Transverse colon (tissue), 4 donors: ENCODE measurements around the gene CHPF2.

Experiments
- CTCF ChIP-seq, 5 experiments: fragments of 200-600 bp in 3 of 5; fragments of 450-650 bp in 2 of 5; sonication (generic) in 3 of 5; IDR thresholded peaks; 1 replicate in 2 of 5; 2 replicates in 3 of 5; pipeline ENCODE4 v1.5.1; 2016 to 2017; ENCODE audit warnings: antibody characterized with exemption in 5 of 5, inconsistent platforms in 3 of 5, mild to moderate bottlenecking in 2 of 5, moderate library complexity in 1 of 5
- EP300 ChIP-seq: sonication (generic); formaldehyde crosslinking; IDR thresholded peaks from one replicate; pipeline ENCODE4 v1.6.1; 2017; ENCODE audit warnings: antibody characterized with exemption, low read depth
- POLR2A ChIP-seq: fragments of 450-650 bp; IDR thresholded peaks from one replicate; pipeline ENCODE4 v1.6.1; 2016; ENCODE audit warnings: antibody characterized with exemption, mild to moderate bottlenecking, moderate library complexity
- POLR2AphosphoS5 ChIP-seq, 3 donors: sonication (generic); formaldehyde crosslinking; IDR thresholded peaks; one replicate each; pipeline ENCODE4 v1.6.1; 2016; ENCODE audit warnings: antibody characterized with exemption in 3 of 3

- TF ChIP-seq CTCF (IDR thresholded peaks at IDR 0.05) (no peak), POLR2A (no peak), POLR2AphosphoS5 (IDR thresholded peaks at IDR 0.05) (no peak), EP300 (no peak)
Measured at GRCh38 chr7:151260471-151260870, 28.2 kb downstream of the CHPF2 start.
